Measurements from ENCODE around the gene NMU. TPM values are rescaled to one million over a fixed set of nuclear protein-coding genes. Genes with fewer than 3 reads are reported as not detected.

NMU gene
- total and polyA plus RNA-seq, 7 donors: 1.7 to 2.5 TPM; not detected in 5

GRCh38 chr4:55675196-55675793 is 39.2 kb upstream of the NMU start:
- DNase-seq: no peak
- H3K27me3 ChIP-seq: no peaks in the 10 kb centered on the region
- no peak overlapping the region for H3K4me3 ChIP-seq
- intact Hi-C loops (cut with DNase I): no loop called here
- H3K4me1 ChIP-seq: no peaks in the 10 kb centered on the region
- no peaks in the 10 kb centered on the region for H3K36me3 ChIP-seq
- 47 to 62% methylated on average over 4 of the region's 4 CpGs for WGBS, 2 donors
- no peaks in the 10 kb centered on the region for H3K9me3 ChIP-seq
- H3K27ac ChIP-seq: no peak overlapping the region
- TF ChIP-seq POLR2A (IDR thresholded peaks at IDR 0.05): no peak

DNA sequence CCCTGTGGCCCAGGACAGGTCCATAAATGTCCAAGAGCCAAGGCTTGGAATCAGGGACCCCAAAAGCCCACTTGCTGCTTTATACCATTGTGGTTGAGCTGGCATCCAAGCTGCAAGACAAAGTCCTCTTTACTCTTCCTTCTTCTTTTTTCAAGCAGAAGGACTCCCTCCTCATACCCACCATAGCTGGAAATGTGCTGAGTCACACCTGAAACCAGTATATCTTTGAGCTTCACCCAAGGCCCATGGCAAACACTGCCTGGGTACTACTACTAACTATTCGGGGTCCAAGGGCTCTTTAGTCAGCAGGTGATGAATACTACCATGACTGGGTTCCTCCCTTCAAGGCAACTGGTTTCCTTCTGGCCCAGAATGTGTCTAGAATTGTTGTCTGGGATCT is 37.3 kb upstream of the NMU start:
- TF ChIP-seq EP300 (IDR thresholded peaks at IDR 0.05) (no peak), POLR2AphosphoS5 (IDR thresholded peaks at IDR 0.05) (no peak), POLR2A (IDR thresholded peaks at IDR 0.05) (no peak), CTCF (IDR thresholded peaks at IDR 0.05) (no peak)
- no peaks in the 10 kb centered on the region for H3K27me3 ChIP-seq
- no peak overlapping the region for H3K4me3 ChIP-seq
- H3K27ac ChIP-seq: no peak overlapping the region
- H3K36me3 ChIP-seq: no peaks in the 10 kb centered on the region
- no peaks in the 10 kb centered on the region for H3K4me1 ChIP-seq
- WGBS, 2 donors: 86% methylated on average over 1 of the region's 1 CpG
- H3K9me3 ChIP-seq: no peaks in the 10 kb centered on the region
- DNase-seq: no peak
- intact Hi-C loops (cut with DNase I): no loop called here

DNA sequence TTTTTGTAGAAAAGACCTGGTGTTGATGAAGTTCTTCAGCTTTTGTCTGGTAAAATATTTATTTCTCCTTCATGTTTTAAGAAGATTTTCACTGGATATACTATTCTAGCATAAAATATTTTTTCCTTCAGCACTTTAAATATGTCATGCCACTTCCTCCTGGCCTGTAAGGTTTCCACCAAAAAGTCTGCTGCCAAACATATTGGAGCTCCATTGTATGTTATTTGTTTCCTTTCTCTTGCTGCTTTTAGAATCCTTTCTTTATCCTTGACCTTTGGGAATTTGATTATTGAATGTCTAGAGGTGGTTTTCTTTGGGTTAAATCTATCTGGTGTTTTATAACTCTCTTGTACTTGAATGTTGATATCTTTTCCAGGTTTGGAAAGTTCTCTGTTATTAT is 35.6 kb upstream of the NMU start:
- Histone ChIP-seq H3K27ac (no peak overlapping the region), H3K27me3 (no peaks in the 10 kb centered on the region), H3K9me3 (no peaks in the 10 kb centered on the region), H3K4me3 (no peak overlapping the region), H3K36me3 (no peaks in the 10 kb centered on the region), H3K4me1 (no peaks in the 10 kb centered on the region)
- intact Hi-C loops (cut with DNase I): no loop called here
- TF ChIP-seq EP300 (IDR thresholded peaks at IDR 0.05) (no peak), CTCF (IDR thresholded peaks at IDR 0.05) (no peak), POLR2AphosphoS5 (IDR thresholded peaks at IDR 0.05) (no peak)
- DNase-seq: no peak

DNA sequence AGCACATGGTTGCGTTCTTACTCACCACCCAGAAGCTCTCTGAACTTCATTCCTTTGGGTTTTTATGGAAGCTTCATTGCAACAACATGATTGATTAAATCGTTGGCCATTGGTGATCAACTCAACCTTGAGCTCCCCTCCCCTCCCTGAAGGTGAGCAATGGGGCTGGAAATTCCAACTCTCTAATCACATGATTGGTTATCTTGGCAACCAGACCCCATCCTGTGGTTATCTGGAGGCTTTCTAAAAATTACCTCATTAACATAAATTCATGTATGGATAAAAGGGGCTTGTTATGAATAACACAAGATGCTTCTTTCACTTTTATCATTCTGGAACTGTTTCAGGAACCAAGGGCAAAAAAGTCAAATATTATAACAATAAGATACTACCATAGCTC is 34.6 kb upstream of the NMU start:
- WGBS, 2 donors: 82 to 86% methylated on average over 2 of the region's 2 CpGs
- no peak overlapping the region for H3K4me3 ChIP-seq
- no peaks in the 10 kb centered on the region for H3K9me3 ChIP-seq
- no peak overlapping the region for H3K27ac ChIP-seq
- TF ChIP-seq CTCF (IDR thresholded peaks at IDR 0.05): no peak
- TF ChIP-seq EP300 (IDR thresholded peaks at IDR 0.05): no peak
- TF ChIP-seq POLR2AphosphoS5 (IDR thresholded peaks at IDR 0.05): no peak
- no peak for TF ChIP-seq POLR2A (IDR thresholded peaks at IDR 0.05)
- H3K36me3 ChIP-seq: no peaks in the 10 kb centered on the region
- DNase-seq: no peak
- no peaks in the 10 kb centered on the region for H3K27me3 ChIP-seq
- H3K4me1 ChIP-seq: no peaks in the 10 kb centered on the region
- intact Hi-C loops (cut with DNase I): no loop called here

- no peaks in the 10 kb centered on the region for H3K27me3 ChIP-seq
- H3K4me1 ChIP-seq: no peaks in the 10 kb centered on the region
- H3K4me3 ChIP-seq: no peak overlapping the region
- intact Hi-C loops (cut with DNase I): no loop called here
- TF ChIP-seq CTCF (IDR thresholded peaks at IDR 0.05): no peak
- TF ChIP-seq EP300 (IDR thresholded peaks at IDR 0.05): no peak
- no peak for TF ChIP-seq POLR2AphosphoS5 (IDR thresholded peaks at IDR 0.05)
- H3K36me3 ChIP-seq: no peaks in the 10 kb centered on the region
- 85 to 88% methylated on average over 6 of the region's 6 CpGs for WGBS, 2 donors
- no peaks in the 10 kb centered on the region for H3K9me3 ChIP-seq
- DNase-seq: no peak
- no peak overlapping the region for H3K27ac ChIP-seq
Observed at GRCh38 chr4:55668449-55668848, 32.4 kb upstream of the NMU start.

Data from sigmoid colon (tissue), 7 donors.